Kidney (tissue), 14 donors: ENCODE measurements around the gene FCAMR. TPM values are rescaled to one million over a fixed set of nuclear protein-coding genes. Genes with fewer than 3 reads are reported as not detected.

Source experiments
- DNase-seq, 5 donors: peaks; one replicate each; pipeline ENCODE4 v3.0.0-alpha.2; 2013 to 2020
- FAIRE-seq: peaks from 2 replicates; lab custom pipeline; 2012; peaks lifted over from hg19 to GRCh38; lab: Jason Lieb, UNC
- H3K27ac ChIP-seq, 2 donors: one replicate each; pipeline ENCODE4 v1.7.0; 2013; ENCODE audit warnings: low read depth in 2 of 2, low read length in 2 of 2, inconsistent platforms in 1 of 2
- H3K27me3 ChIP-seq: one replicate; pipeline ENCODE4 v1.7.1; 2013; ENCODE audit warnings: low read length, inconsistent platforms; ENCODE audit not compliant: control insufficient read depth, insufficient read depth
- H3K36me3 ChIP-seq, 3 donors: one replicate each; pipeline versions ENCODE4 v1.7.0 to v1.7.1; 2013; ENCODE audit warnings: low read length in 3 of 3, control low read depth in 1 of 3, inconsistent platforms in 1 of 3; ENCODE audit not compliant: insufficient read depth in 3 of 3, control insufficient read depth in 2 of 3
- H3K4me1 ChIP-seq, 3 donors: one replicate each; pipeline versions ENCODE4 v1.7.0 to v1.7.1; 2013; ENCODE audit warnings: low read length in 3 of 3, inconsistent platforms in 1 of 3, low read depth in 1 of 3; ENCODE audit not compliant: control insufficient read depth in 2 of 3, insufficient read depth in 2 of 3
- H3K4me3 ChIP-seq, 3 donors: one replicate each; pipeline versions ENCODE4 v1.7.0 to v1.8.1; 2013; ENCODE audit warnings: low read length in 3 of 3, control low read depth in 1 of 3, inconsistent platforms in 1 of 3
- H3K9ac ChIP-seq, 3 donors: one replicate each; pipeline versions ENCODE4 v1.7.0 to v1.7.1; 2013; ENCODE audit warnings: low read length in 3 of 3, control low read depth in 1 of 3, inconsistent platforms in 1 of 3
- H3K9me3 ChIP-seq, 3 donors: one replicate each; pipeline versions ENCODE4 v1.7.0 to v1.7.1; 2013; ENCODE audit warnings: low read length in 3 of 3, control low read depth in 1 of 3, inconsistent platforms in 1 of 3; ENCODE audit not compliant: control insufficient read depth in 2 of 3, insufficient read depth in 1 of 3
- intact Hi-C: fragments of 100-400 bp; cut with DNase I; formaldehyde crosslinking; loops from one replicate; pipeline ENCODE4 v1.11.1; 2022
- polyA plus RNA-seq: library from polyadenylated mRNA; stranded (reverse); fragments of 350-450 nt; fragmentation: Illumina TruSeq; extraction: RNeasy Lipid Tissue Mini Kit (QIAGEN cat#74804); gene quantifications from one replicate; pipeline ENCODE4 v1.2.3, GENCODE V29; 2014; ENCODE audit warnings: low read depth, low replicate concordance; ENCODE audit not compliant: insufficient read depth
- total RNA-seq: library from RNA; stranded (reverse); fragmentation: NEBNext Ultra II Directional; extraction: Animal tissue kit (Norgen Biotek cat#: 25700); gene quantifications from one replicate; pipeline ENCODE4 v1.2.1, GENCODE V29; 2021
- TF ChIP-seq, protein P1 (sequence below): IDR thresholded peaks from 3 replicates; pipeline ENCODE4 v1.5.1; 2012; ENCODE audit warnings: mild to moderate bottlenecking, moderate library complexity, borderline replicate concordance; ENCODE audit not compliant: insufficient read depth; ENCODE audit errors: extremely low read depth
- donor health status: control.
- donor health status: control.
- donor health status: control.
- donor health status: control.
- donor health status: control.
- donor health status: DM: yes; HTN: yes; CAD: no.
- donor health status: Normal renal cell carcinoma (clear cell type).

FCAMR gene
- total and polyA plus RNA-seq, 2 donors from 2014 or later = 1.8 to 34.6 TPM

DNA sequence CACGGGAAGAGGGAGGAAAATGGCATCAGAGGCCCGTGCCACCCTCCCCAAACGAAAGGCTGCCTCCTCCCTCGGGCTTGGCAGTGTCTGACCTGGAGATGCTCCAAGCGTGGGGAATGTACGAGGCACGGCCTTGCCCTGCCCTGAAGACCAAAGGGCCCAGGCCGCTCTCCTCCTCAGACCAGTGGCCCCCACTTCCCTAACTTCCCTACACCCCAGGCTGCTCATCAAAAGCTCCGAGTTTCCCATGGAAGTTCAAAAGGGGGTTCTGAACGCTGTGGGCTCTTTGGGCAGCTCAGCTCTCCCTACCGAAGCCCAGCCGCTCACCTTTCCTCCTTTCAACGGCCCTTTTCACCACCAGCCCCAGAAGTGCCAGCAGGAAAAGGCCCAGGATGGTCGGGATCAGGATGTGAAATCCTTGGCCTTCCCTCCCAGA, 60.4 kb downstream of the FCAMR start:
- Histone ChIP-seq H3K27ac (peak overlapping the region in 1 of 2 donors; percentile 74), H3K27me3 (no peaks in the 10 kb centered on the region), H3K9me3 (no peaks in the 10 kb centered on the region), H3K36me3 (no peaks in the 10 kb centered on the region), H3K4me1 (peaks cover 0 to 7% (median 0%) of the 10 kb centered on the region in 3 donors), H3K4me3 (peak overlapping the region in 2 of 3 donors; percentile 1 to 21), H3K9ac (no peak overlapping the region)
- intact Hi-C loops = loop anchor here (5.0 kb wide), 1 partner anchor 173 kb away; no protein-coding TSS in a partner anchor
- DNase-seq (no peak), FAIRE-seq (no peak)
- TF ChIP-seq, protein P1, sequence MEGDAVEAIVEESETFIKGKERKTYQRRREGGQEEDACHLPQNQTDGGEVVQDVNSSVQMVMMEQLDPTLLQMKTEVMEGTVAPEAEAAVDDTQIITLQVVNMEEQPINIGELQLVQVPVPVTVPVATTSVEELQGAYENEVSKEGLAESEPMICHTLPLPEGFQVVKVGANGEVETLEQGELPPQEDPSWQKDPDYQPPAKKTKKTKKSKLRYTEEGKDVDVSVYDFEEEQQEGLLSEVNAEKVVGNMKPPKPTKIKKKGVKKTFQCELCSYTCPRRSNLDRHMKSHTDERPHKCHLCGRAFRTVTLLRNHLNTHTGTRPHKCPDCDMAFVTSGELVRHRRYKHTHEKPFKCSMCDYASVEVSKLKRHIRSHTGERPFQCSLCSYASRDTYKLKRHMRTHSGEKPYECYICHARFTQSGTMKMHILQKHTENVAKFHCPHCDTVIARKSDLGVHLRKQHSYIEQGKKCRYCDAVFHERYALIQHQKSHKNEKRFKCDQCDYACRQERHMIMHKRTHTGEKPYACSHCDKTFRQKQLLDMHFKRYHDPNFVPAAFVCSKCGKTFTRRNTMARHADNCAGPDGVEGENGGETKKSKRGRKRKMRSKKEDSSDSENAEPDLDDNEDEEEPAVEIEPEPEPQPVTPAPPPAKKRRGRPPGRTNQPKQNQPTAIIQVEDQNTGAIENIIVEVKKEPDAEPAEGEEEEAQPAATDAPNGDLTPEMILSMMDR = no peak

DNA sequence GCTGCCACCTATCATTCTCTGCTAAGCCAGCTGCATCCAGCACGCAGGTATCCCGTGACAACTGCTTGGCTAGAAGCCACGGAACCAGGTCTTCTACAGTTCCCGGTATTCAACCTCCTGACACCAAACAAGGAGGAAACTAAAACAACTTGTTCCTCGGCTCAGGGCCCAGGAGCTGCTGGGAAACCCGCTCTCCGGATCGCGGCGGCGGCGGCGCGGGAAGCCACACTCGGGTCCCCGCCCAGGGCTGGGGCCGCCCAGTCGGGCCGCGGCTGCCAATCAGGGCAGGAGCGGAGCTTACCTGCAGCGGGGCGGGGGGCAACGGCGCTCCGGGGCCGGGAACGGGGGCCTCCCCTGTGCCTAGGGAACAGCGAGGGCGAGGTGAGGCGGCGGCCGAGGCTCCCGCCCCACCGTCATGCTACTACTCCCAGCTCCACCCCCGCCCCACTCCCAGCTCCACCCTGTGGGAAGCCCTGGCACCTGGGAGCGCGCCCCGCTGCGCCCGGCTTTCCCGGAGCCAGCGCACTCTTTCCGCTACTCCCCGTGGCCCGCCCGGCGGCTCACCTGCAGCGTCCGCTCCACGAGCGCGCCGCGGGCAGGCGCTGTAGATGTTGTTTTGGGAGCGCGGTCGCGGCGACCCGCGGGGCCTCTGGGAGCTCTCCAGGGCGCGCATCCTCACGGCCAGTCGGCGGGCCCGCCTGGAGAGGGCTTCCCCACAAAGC, 60.9 kb downstream of the FCAMR start:
- DNase-seq = peak; percentile 84 to 97 (median 92)
- Histone ChIP-seq H3K36me3 (no peaks in the 10 kb centered on the region), H3K27ac (peak overlapping the region; percentile 66 to 74), H3K9ac (peak overlapping the region in 2 of 3 donors; percentile 11 to 53), H3K4me1 (peaks cover 0 to 7% (median 0%) of the 10 kb centered on the region in 3 donors), H3K4me3 (peak overlapping the region; percentile 12 to 31 (median 21)), H3K27me3 (no peaks in the 10 kb centered on the region), H3K9me3 (no peaks in the 10 kb centered on the region)
- TF ChIP-seq, protein P1 = no peak
- intact Hi-C loops = no loop called here
- no peak for FAIRE-seq

DNA sequence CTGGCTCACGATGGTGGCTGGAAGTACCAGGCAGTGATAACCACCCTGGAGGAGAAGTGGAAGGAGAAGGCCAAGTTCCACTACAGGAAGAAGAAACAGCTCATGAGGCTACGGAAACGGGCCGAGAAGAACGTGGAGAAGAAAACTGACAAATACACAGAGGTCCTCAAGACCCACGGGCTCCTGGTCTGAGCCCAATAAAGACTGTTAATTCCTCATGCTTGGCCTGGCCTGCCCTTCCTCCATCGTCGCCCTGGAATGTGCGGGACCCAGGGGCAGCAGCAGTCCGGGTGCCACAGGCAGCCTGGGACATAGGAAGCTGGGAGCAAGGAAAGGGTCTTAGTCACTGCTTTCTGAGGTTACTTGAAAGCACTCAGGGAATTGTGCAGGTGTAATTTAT, 62.2 kb downstream of the FCAMR start:
- Histone ChIP-seq H3K9me3 (no peaks in the 10 kb centered on the region), H3K36me3 (no peaks in the 10 kb centered on the region), H3K9ac (no peak overlapping the region), H3K4me1 (peaks cover 0 to 7% (median 0%) of the 10 kb centered on the region in 3 donors), H3K27ac (no peak overlapping the region), H3K4me3 (no peak overlapping the region), H3K27me3 (no peaks in the 10 kb centered on the region)
- FAIRE-seq (no peak), DNase-seq (no peak)
- intact Hi-C loops = no loop called here
- TF ChIP-seq, protein P1 = no peak

Other genes with a start within 250 kb of the FCAMR start
- 3.6 TPM for gene IL19, start 199.7 kb downstream of the FCAMR start, total RNA-seq
- gene IL19, start 199.7 kb downstream of the FCAMR start, polyA plus RNA-seq = 0.41 TPM
- 2.5 TPM for gene IL10, start 198.0 kb downstream of the FCAMR start, total RNA-seq
- 0.49 TPM for gene IL10, start 198.0 kb downstream of the FCAMR start, polyA plus RNA-seq
- gene IL20, start 104.8 kb downstream of the FCAMR start, total RNA-seq = not detected
- gene IL20, start 104.8 kb downstream of the FCAMR start, polyA plus RNA-seq = not detected
- gene IL24, start 73.0 kb downstream of the FCAMR start, total RNA-seq = not detected
- not detected for gene IL24, start 73.0 kb downstream of the FCAMR start, polyA plus RNA-seq
- gene FCMR, start 48.5 kb downstream of the FCAMR start, total RNA-seq = 16.7 TPM
- gene FCMR, start 48.5 kb downstream of the FCAMR start, polyA plus RNA-seq = 1.3 TPM
- gene PIGR, start 24.0 kb downstream of the FCAMR start, total RNA-seq = 841 TPM
- 187 TPM for gene PIGR, start 24.0 kb downstream of the FCAMR start, polyA plus RNA-seq
- 19.6 TPM for gene C1orf116, start 62.3 kb upstream of the FCAMR start, total RNA-seq
- gene C1orf116, start 62.3 kb upstream of the FCAMR start, polyA plus RNA-seq = 11.9 TPM
- gene YOD1, start 80.7 kb upstream of the FCAMR start, total RNA-seq = 6.2 TPM
- 2.7 TPM for gene YOD1, start 80.7 kb upstream of the FCAMR start, polyA plus RNA-seq
- gene PFKFB2, start 82.8 kb upstream of the FCAMR start, total RNA-seq = 20.6 TPM
- 21.7 TPM for gene PFKFB2, start 82.8 kb upstream of the FCAMR start, polyA plus RNA-seq
- gene C4BPB, start 118.4 kb upstream of the FCAMR start, total RNA-seq = 1.3 TPM
- gene C4BPB, start 118.4 kb upstream of the FCAMR start, polyA plus RNA-seq = 0.49 TPM
- gene C4BPA, start 133.8 kb upstream of the FCAMR start, total RNA-seq = 45.7 TPM
- not detected for gene C4BPA, start 133.8 kb upstream of the FCAMR start, polyA plus RNA-seq